Ishikawa (cell line): ENCODE measurements around the gene RHO.

ENCODE experiments used
- CEBPB ChIP-seq: IDR thresholded peaks from 2 replicates; pipeline ENCODE4 v1.6.1; 2012
- CREB1 ChIP-seq: IDR thresholded peaks from 2 replicates; pipeline ENCODE4 v1.6.1; 2012; ENCODE audit warnings: low read depth
- EGR1 ChIP-seq: IDR thresholded peaks from 2 replicates; pipeline ENCODE4 v1.6.1; 2012
- EP300 ChIP-seq: IDR thresholded peaks from 2 replicates; pipeline ENCODE4 v1.6.1; 2012; ENCODE audit warnings: borderline replicate concordance
- FOXM1 ChIP-seq: IDR thresholded peaks from 2 replicates; pipeline ENCODE4 v1.6.1; 2012; ENCODE audit warnings: low read depth, borderline replicate concordance
- NFIC ChIP-seq: IDR thresholded peaks from 2 replicates; pipeline ENCODE4 v1.6.1; 2012
- RAD21 ChIP-seq: IDR thresholded peaks from 2 replicates; pipeline ENCODE4 v1.6.1; 2012; ENCODE audit warnings: low read depth
- REST ChIP-seq: IDR thresholded peaks from 2 replicates; pipeline ENCODE4 v1.6.1; 2012; ENCODE audit warnings: low read depth, mild to moderate bottlenecking
- TAF1 ChIP-seq: IDR thresholded peaks from 2 replicates; pipeline ENCODE4 v1.6.1; 2012; ENCODE audit warnings: low read depth, mild to moderate bottlenecking
- TCF12 ChIP-seq: IDR thresholded peaks from 2 replicates; pipeline ENCODE4 v1.6.1; 2012; ENCODE audit warnings: low read depth
- TEAD4 ChIP-seq: IDR thresholded peaks from 2 replicates; pipeline ENCODE4 v1.6.1; 2012
- YY1 ChIP-seq: IDR thresholded peaks from 2 replicates; pipeline ENCODE4 v1.6.1; 2012; ENCODE audit warnings: low read depth
- ZBTB7A ChIP-seq: IDR thresholded peaks from 2 replicates; pipeline ENCODE4 v1.6.1; 2012; ENCODE audit warnings: low read depth
- TF ChIP-seq, protein P1 (sequence below): IDR thresholded peaks from 2 replicates; pipeline ENCODE4 v1.6.1; 2012
- TF ChIP-seq, protein P2 (sequence below): IDR thresholded peaks from 2 replicates; pipeline ENCODE4 v1.6.1; 2012

Gene RHO

DNA sequence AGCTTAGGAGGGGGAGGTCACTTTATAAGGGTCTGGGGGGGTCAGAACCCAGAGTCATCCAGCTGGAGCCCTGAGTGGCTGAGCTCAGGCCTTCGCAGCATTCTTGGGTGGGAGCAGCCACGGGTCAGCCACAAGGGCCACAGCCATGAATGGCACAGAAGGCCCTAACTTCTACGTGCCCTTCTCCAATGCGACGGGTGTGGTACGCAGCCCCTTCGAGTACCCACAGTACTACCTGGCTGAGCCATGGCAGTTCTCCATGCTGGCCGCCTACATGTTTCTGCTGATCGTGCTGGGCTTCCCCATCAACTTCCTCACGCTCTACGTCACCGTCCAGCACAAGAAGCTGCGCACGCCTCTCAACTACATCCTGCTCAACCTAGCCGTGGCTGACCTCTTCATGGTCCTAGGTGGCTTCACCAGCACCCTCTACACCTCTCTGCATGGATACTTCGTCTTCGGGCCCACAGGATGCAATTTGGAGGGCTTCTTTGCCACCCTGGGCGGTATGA is at the start of gene RHO:
RHO (plus strand) TSS at position 51 of the 512 bp plus-strand sequence; CDS start at position 146, 95 bp downstream.
- TF ChIP-seq YY1 (no peak), TAF1 (no peak), TEAD4 (no peak), RAD21 (no peak), CEBPB (no peak), CREB1 (no peak), EGR1 (no peak), ZBTB7A (no peak), EP300 (no peak)

DNA sequence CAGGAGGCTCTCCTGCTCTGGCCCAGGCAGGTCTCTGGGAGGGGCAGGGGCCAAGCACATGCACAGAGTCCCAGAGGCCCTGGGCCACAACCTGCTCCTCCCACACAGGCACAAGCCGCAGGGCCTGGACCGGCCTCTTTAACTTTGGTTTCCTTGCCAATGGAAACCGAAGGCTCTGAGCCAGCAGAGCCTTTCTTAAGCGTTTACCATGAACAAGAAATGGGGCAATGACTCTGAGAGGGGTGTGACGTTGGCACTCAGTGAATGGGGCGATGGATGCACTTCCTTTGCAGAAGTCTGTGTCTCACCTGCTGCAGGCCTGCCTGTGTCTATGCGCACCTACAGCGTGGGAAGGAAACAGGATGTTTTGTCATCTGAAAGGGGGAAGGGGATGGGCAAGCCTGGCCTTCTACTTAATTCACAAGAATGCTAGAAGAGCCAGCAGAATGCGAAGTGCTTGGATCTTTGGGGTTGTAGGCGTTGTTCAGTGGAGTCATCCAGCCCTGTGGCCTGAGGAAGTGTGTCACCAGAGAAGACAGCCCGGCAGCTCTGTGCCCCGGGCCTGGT is 46.6 kb upstream of the RHO start:
- no peak for TF ChIP-seq NFIC
- TF ChIP-seq, protein P1, sequence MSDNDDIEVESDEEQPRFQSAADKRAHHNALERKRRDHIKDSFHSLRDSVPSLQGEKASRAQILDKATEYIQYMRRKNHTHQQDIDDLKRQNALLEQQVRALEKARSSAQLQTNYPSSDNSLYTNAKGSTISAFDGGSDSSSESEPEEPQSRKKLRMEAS = no peak
- TF ChIP-seq REST = no peak
- TF ChIP-seq EGR1 = no peak
- TF ChIP-seq TCF12 = no peak

GRCh38 chr3:129482721-129483120 is 45.7 kb upstream of the RHO start:
- TF ChIP-seq, protein P1 = no peak
- no peak for TF ChIP-seq CEBPB
- TF ChIP-seq ZBTB7A = no peak
- no peak for TF ChIP-seq REST
- TF ChIP-seq, protein P2, sequence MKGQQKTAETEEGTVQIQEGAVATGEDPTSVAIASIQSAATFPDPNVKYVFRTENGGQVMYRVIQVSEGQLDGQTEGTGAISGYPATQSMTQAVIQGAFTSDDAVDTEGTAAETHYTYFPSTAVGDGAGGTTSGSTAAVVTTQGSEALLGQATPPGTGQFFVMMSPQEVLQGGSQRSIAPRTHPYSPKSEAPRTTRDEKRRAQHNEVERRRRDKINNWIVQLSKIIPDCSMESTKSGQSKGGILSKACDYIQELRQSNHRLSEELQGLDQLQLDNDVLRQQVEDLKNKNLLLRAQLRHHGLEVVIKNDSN = no peak
- no peak for TF ChIP-seq TAF1
- TF ChIP-seq TCF12 = no peak
- TF ChIP-seq EGR1 = no peak
- TF ChIP-seq CREB1 = no peak
- no peak for TF ChIP-seq RAD21
- no peak for TF ChIP-seq EP300
- TF ChIP-seq TEAD4 = no peak
- no peak for TF ChIP-seq FOXM1
- TF ChIP-seq YY1 = no peak
- TF ChIP-seq NFIC = no peak

GRCh38 chr3:129483870-129484269 is 44.6 kb upstream of the RHO start:
- TF ChIP-seq REST (no peak), CEBPB (no peak), CREB1 (no peak), ZBTB7A (no peak), EGR1 (no peak), EP300 (no peak), TCF12 (no peak), YY1 (no peak), TEAD4 (no peak), NFIC (no peak), RAD21 (no peak), FOXM1 (no peak), TAF1 (no peak)
- TF ChIP-seq, protein P1 = no peak
- TF ChIP-seq, protein P2 = no peak
